ENCODE results near the gene SLC25A45.
"Not testable (repeated sequence)": the region's sequence is repeated elsewhere in the genome, so short reads cannot be mapped to it uniquely, and the experiment has no call there.

The SLC25A45 gene

DNA sequence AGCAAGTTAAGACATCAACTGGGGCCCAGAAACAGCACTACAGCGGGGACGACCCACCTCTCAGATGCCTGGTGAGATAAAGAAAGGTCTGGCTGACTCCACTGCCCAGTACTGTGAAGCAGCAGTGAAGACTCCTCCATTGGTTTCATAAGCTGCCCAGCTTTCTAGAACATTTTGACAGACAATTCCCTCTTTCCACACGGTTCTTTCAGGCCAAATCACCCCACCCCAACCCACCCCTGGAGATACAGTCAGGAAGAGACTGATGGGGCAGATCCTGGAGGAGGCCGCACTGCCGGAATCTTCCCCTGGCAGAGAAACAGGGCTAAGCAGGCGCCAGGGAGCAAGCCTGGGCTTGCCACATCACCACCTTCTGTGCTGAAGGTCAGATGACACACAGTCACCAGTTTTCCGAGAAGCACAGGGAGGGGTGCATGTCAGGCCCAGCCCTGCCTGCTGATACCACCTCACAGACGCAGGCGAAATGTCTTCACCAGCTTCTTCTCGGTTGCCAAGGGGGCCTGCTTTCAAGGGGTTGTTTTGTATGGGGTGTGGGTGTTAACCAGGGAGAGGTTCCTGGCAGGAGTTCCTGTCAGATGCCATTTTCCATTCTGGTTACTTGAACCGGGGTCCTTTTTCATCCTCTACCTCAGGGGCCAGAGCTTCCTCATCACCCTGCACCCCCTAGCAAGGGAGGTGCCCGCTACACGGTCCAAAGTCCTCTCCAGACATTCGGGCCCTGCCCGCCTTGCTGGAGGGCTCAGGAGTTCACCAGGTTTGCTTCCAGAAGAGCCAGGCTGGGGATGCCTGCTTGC is 38.7 kb upstream of the SLC25A45 start:
- DNase-seq = peak; percentile 82

DNA sequence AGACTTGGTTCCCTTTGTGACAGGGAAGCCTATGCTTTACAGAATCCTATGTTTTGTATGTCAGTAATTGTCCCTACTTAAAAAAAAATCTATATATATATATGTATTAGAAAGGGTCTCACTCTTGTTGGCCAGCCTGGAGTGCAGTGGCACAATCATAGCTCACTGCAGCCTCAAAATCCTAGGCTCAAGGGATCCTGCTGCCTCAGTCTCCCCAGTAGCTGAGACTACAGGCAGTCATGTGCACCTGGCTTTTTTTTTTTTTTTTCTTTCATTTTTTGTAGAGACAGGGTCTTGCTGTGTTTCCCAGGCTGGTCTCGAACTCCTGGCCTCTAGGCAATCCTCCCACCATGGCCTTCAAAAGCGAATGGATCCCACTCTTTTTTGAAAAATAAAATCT is 38.1 kb upstream of the SLC25A45 start:
- no peak for DNase-seq

DNA sequence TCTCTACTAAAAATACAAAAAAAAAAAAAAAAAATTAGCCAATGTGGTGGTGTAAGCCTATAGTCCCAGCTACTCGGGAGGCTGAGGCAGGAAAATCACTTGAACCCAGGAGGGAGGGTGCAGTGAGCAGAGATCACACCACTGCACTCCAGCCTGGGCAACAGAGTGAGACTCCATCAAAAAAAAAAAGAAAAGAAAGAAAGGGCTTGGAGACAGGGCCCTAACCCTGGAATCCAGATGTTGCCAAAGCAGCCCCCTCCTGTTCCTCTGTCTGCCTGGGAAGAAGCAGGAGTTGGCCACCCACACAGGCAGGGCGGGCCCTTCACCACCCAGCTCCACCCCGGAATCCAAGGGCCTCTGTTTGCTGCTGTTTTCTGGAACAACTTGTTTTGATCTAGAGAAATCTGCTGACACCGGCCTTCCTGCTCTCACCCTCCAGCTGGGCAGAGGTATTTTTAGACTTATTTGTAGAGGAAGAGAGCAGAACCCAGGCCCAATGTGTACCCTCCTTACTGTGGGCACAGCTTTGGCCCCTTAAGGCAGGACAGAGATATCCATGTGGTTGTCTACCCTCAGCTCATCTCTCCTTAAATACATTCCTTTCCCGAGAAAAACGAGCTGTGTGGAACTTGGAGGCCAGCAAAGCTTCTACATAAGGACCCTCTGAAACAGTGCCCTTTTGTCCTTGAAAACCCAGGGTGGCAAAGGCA is 37.5 kb upstream of the SLC25A45 start:
- DNase-seq = peak; percentile 36

DNA sequence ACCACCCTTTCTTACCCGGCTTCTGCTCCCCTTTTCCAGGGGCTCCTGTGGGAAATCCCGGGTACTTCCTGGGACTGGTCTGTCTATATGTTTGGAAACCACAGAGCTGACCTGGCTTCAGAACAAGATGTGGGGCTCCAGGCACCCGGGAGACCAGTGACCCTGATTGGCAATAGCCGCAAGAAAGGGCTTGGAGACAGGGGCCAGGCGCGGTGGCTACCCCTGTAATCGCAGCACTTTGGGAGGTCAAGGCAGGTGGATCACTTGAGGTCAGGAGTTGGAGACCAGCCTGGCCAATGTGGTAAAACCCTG is 37.0 kb upstream of the SLC25A45 start:
- DNase-seq = no peak

DNA sequence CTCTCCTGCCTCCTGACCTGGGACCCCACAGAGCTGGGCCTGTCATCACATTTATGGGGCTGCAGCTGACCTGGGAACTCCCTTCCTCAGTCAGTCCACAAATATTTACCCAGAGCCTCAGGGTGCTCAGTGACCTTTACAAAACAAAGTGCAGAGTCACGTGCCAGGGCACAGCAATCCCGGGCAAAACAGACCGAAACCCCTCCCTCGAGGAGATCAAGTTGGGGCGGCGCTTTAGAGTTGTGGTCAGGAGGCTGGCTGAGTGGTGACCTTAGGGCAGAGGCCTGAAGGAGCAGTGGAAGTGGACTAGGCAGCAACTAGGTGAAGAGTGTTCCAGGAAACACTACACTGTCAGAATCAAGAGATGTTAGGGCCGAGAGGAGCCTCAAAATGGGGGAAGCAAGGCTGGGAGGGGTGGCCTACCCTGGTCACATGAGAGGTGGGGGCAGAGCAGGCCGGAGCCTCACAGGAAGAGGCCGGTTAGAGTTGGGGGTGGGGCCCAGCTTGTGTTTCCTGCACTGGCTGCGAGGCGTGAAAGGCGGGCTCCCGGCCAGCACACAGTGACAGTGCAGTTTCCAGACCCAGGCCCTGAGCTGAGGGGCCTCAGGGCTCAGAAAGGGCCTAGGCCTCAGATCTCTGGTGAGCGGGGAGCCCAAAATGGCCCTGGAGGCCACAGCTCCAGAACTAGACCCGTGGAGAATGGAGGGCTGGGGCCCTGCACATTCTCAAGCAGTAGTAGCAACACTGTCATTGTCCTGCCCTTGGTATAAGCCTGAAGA is 36.4 kb upstream of the SLC25A45 start:
- DNase-seq = peak; percentile 60

DNA sequence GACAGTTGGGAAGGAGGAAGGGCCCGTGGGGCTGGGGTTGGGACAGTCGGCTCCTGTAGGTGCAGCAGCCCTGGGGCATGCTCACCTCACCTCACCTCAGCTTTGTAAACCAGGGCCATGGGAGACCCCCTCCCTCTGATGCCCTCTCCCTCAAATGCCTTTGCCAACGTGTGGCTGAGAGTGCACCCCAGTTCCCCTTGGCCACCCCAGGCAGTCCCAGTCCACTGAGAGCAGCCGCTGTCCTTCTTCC is 35.9 kb upstream of the SLC25A45 start:
- no peak for DNase-seq

DNA sequence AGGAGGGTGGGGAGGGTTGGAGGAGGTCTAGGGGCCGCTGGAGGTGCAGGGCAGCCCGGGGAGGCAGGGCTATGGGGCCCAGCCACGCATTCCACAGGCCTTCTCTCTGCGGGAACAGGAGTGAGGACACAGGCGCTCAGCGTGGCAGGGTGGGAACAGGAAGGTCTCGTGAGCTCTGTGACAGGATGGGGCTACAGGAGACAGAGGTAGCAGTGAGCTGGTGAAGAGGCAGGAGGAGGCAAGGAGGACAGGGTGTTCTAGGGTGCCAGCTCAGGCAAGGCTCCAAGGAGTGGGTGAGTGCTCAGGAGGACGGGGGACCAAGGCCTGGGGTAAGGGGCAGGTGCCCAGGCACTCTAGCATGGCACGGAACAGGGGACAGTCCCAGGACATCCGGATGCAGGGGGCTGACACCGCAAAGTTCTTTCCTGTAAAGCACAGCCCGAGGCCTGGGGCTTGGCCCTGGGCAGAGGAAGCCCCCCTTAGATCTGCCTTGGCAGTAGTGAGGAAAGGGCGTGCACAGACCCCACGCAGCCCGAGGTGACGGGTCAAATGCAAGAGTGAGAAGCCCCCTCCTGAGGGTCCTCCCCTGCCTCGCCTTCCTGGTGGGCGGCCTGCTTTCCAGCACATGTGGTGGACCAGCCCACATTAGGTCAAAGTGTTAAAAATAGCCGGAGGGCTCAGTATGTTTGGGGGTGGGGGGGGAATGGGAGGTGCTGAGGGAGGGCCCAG is 35.4 kb upstream of the SLC25A45 start:
- DNase-seq = peak; percentile 25

DNA sequence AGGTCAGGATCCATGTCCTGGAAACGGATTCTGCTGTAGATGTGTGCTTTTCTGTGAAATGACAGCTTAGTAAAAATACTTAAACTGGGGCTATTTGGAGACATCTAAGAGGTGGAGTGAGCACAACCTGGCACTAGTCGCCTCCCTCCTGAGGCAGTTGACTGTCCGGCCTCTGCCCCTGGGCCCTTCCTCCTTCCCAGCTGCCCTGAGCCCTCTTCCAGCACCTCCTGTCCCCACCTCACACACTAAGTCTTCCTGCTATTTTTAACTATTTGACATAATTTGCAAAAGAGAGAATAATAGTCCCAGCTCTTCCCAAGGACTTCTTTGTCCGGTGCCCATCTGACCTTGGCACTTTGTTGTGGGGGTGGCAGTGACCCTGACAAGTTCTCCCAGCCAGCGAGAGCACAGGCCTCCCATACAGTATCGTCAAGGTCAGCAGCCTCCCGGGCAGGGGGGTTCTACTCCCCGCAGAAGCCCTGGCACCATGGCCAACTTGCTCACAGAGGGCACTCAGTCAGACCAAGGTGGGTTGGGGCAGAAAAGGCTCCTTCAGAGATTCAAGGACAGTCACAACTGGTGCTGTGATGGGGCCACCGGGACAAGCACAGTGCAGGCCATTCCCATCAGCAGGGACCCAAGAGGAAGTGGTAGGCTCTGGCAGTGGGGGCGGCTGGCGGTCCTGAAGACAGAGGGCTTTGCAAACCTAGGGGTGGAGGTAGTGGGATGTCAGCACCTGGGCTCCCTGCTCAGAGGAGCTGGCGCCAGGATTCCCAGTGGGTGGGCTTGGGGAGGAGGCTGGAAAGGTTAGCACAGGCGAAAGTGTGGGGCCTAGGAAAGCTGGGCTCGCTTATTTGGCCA is 34.6 kb upstream of the SLC25A45 start:
- no peak for DNase-seq

DNA sequence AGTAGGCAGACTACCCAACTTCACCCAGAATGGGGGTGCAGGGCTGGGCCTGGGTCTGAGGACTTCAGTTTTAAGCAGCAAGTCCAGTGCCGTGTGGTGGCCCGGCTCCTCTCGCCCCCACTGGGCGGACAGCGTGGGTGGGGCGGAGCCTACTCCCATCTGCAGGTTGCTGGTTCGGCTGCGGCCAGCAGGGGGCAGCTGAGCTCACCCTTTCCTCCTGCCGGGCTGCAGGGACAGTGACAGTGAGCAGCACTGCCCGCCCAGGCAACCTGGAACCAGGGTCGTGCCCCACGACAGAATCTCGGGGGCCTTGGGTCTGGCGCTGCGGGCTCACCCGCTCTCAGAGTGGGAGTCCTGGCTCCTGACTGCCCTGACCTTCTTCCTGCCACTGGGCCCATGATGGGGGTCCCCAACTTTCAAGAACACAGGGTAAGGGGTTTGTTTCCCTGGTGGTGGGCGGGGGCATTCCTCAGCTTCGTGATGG is 33.9 kb upstream of the SLC25A45 start:
- DNase-seq = peak; percentile 90

DNA sequence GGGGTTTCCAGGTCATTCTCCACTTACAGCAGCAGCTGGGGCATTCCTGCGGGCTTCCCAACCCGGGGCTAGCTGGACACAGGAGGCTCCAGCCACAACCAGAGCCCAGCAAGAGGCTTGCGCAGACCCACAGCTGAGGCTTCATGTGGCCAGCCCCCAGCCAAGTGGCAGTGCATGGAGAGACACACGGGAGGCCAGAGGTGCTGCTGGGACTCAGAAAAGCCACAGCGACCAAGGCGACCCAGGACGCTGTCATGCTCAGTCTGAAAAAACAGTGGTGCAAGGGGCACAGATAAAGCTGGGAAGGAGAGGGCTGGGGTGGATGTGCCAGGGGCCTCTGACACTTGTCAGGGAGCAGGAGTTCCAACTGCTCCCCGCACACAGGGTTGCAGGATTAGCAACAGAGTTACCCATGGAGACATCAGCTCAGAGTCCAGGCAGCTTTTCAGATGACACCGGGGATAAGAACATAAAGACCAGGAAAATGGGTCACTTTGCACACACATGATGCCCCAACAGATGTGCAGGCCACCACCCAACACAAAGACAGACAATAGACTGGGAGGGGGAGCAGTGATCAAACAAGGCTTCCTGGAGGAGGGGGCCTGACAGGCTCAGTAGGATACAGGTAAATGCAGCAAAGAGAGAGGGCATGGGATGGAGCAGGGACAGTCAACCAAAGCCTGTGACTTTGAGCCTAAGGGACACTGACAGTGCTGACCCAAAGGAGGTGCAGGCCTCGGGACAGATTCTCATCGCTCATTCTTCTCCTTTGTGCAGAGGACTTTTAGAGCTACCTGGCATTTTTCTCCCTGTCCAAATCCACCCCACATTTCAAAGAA is 33.3 kb upstream of the SLC25A45 start:
- DNase-seq = peak; percentile 5

DNA sequence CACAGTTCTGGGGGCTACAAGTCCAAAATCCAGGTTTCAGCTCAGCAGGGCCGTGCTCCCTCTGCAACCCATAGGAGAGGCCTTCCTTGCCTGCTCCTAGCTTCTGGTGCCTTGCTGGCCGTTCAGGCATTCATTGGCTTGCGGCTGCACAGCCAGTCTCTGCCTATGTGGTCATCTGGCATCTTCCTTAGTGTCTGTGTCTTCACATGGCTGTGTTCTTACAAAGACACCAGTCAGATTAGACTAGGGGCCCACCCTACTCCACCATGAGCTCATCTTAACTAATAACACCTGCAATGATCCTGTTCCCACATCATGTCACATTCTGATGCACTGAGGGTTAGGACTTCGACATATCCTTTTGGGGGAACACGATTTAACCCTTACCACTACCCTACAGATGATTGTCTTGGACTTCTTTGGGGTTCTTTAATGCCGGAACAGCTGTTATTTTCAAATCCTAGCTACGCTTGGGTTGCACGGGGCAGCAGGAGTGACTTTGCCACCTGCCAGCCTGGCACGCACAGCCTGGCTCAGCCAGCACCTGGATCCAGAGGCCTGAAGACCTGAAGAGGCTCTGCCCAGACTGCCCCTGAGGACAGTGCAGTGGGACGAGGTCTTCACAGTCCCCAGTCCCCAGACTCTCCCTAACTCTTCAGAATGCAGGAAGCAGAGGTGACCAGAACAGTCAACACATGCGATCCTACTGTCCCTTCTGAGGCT is 32.5 kb upstream of the SLC25A45 start:
- no peak for DNase-seq

DNA sequence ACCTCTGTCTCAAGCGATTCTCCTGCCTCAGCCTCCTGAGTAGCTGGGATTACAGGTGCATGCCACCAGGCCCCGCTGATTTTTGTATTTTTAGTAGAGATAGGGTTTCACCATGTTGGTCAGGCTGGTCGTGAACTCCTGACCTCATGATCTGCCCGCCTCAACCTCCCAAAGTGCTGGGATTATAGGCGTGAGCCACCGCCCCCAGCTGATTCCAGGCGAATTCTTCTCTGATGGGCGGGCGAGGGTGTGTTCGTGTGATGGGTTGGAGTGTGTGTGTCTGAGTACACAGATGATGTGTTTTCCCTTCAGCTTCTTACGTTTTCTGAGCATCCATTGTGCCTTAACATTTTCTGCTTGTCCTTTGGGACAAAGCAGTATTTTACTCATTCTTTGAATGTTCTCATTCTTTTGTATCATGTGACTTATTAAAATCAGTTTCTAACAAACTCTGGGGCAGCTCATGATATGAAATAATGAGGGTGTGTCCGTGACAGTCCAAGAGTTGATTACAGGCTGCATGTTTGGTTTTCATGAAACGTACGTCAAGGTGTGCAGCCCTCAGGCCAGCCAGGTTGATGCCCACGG is 30.7 kb upstream of the SLC25A45 start:
- DNase-seq = not testable (repeated sequence)

DNA sequence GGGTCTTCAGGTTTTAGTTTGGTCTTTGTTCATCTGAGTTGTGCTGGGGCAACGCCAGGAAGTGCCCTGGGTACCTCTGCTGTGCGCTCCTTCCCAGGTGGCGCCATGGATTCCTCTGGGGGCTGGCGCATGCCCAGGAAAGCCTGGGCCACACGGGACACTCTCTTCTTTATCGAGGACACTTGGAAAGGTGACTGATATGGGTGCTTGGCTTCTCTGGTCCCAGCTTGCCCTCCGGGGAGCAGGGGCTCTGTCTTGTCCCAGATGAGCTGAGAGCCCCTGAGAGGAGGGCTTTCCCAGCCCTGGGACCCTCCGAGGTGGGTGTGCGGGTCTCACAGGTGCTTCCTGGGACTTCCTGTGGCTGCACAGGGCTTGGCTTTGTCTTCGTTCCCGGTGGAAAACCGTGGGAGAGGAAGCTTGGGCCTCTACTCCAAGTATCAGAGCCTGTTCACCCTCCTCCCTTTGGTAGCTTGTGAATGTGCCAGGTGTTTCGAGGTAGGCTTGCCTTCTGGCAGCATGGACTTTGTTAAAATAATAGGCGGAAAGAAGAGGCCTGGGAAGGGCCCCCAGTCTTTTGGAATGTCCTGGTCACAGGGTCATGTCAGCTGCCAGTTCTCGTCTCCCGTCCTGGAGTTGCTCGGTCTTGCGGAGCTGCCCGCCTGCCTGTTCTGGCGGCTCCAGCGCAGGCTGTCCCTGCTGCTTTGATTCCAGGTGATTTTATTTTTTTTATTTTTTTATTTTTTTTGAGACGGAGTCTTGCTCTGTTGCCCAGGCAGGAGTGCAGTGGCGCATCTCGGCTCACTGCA is 30.0 kb upstream of the SLC25A45 start:
- DNase-seq = no peak

DNA sequence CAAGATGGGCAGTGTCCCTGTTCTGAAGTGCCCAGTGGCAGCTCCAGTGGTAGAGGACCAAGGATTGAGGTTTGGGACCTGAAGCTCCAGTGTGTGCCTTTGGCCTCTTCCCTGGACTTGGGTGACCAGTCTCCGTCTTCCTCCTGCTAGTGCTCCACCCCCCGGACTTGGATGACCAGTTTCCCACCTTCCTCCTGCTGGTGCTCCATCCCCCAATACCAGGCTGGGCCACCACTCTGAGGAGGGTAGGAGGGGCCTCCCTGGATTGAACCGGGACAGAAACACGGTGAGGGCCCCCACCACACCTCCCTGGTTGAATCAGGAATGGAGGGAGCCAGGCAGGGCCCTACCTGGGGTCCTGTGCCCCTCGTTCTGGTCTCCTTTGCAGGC is 29.2 kb upstream of the SLC25A45 start:
- no peak for DNase-seq

DNA sequence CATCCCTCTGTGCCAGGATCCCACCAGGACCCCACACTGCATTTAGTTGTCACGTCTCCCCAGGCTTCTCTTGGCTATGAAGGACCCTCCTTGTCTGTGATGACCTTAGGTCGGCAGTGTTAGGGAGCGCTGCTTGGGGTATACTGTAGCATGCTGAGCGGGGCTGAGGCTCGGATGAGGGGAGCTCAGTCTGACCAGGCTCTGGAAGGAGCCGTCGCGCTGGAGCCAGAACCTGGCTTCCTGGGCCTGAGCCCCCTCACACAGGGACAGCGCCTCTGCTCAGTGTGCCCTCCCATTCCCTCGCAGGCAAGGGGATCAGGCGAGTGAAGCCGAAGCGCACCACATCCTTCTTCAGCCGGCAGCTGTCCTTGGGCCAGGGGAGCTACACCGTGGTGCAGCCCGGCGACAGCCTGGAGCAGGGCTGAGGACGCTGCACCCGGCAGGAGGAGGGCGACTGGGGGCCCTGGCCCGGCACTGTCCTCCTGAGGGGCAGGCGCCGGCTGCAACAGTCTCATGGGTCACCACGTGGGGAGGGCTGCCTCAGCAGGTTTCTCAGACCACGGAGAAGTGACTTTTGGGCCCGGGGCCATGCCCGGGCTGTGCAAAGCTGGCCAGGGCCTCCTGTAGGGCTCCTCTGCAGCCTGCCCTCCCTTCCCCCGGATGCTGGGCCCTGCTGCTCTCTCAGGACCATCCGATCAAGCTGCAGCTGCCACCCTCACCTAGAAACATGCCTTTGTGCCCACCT is 28.7 kb upstream of the SLC25A45 start:
- no peak for DNase-seq

DNA sequence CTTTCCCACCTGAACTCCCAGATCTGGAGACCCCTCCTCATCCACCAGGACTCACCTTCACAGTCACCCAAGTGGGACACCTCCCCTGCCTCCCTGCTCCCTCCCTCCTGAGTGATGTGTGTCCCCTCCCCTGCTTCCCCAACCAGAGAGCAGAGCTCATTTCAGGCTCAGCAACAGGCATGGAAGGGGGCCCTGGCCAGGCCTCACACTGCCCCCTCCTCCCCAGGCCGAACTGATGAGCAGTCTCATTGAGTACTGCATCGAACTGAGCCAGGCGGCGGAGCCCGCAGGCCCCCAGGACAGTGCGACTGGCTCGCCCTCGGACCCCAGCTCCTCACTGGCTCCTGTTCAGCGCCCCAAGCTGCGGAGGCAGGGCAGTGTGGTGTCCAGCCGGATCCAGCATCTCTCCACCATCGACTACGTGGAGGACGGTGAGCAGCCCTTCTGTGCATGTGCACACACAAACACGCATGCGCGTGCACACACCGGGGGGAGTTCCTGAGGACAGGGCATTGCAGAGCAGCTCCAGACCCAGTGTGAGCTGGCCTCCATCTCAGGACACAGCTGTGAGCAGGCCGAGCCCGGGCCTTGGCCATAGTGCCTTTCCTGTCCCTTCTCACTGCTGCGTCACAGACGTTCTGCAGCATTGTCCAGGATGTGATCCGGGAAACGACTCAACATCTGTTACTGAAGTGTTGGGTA is 22.3 kb upstream of the SLC25A45 start:
- no peak for DNase-seq

DNA sequence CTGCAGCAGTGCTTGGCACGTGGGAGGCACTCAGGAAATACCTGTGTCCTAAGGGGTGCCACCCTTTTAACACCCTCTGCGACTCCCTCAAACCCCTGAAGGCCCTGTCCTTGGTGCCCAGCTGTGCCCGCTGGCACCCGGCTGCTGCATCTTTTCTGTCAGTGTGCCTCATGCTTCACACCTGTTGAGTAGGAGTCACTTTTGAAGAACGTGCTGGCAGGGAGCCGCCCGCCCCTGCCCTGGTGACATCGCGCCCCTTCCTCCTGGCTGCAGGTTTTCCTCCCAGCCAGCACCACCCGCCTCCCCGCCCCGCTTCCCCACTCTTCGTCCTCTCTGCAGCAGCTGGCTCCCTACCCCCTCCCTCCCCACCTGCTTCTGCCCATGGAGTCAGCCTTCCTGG is 21.8 kb upstream of the SLC25A45 start:
- DNase-seq = no peak

DNA sequence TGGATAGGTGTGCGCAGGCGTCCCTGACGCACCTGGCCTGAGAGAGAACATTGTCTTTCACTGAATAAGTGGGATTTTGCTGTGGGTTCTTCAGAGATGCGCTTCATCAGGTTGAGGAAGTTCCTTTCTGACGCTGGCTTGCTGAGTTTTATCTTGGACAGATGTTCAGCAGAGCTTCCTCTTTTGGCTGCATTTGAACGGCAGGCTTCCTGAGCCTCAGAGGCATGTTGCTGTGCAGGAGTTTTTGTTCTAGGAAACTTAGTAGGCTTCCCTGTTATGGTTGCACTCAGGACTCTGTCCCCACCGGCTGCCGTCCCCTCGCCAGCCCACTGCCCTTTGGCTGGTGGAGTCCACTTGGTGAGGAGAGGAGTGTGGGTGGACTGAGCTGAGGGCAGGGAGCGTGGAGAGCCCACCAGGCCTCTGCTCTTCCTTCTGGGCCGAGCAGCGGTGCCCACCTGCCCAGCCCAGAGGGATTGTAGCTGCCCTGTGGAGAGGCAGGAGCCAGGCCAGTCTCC is 21.2 kb upstream of the SLC25A45 start:
- DNase-seq = no peak

Measured in activated CD4-positive, alpha-beta T cell treated with anti-CD3 and anti-CD28 coated beads for 1 hour (primary cell).